IMR-90 (cell line): ENCODE data around the gene PPA2. TPM values are rescaled to one million over a fixed set of nuclear protein-coding genes. Genes with fewer than 3 reads are reported as not detected.

Experiments used
- ATAC-seq: fragments of 200-7000 bp; cut with Tn5 transposase; 2 replicates; pipeline ENCODE4 v1.9.1; 2020; ENCODE audit warnings: low read depth, mild to moderate bottlenecking, moderate library complexity
- BruUV-seq: library from RNA; stranded (reverse); fragments of 400-500 nt; replicated peaks from 2 replicates; lab custom pipeline; 2021; lab: Mats Ljungman, UMichigan
- CTCF ChIA-PET: fragments of 300-600 bp; formaldehyde crosslinking; extraction: SDS; loops from one replicate; lab custom pipeline; 2021; ENCODE audit warnings: antibody characterized with exemption; lab: Yijun Ruan, JAX
- POLR2A ChIA-PET: fragments of 300-600 bp; sonication (Branson Sonifier 250); formaldehyde crosslinking; loops from one replicate; lab custom pipeline; 2022; ENCODE audit warnings: antibody characterized with exemption; ENCODE audit not compliant: unreplicated experiment; lab: Charles Lee
- DNase-seq: peaks from one replicate; pipeline ENCODE4 v3.0.0; 2013
- H2AFZ ChIP-seq: replicated peaks from 2 replicates; pipeline ENCODE3; 2013; ENCODE audit warnings: low read length, mild to moderate bottlenecking; ENCODE audit not compliant: poor library complexity
- H2AK5ac ChIP-seq: 2 replicates; pipeline ENCODE4 v1.6.1; 2013; ENCODE audit warnings: low read depth, low read length, inconsistent platforms
- H2AK9ac ChIP-seq: replicated peaks from 2 replicates; pipeline ENCODE3; 2013; ENCODE audit warnings: mild to moderate bottlenecking, low read depth, low read length, moderate library complexity; ENCODE audit not compliant: poor library complexity
- H2BK120ac ChIP-seq: 2 replicates; pipeline ENCODE4 v1.6.1; 2013; ENCODE audit warnings: low read depth, low read length, inconsistent platforms
- H2BK15ac ChIP-seq: 3 replicates; pipeline ENCODE4 v1.6.1; 2013; ENCODE audit warnings: low read depth, low read length, inconsistent platforms
- H2BK20ac ChIP-seq: 2 replicates; pipeline ENCODE4 v1.6.1; 2013; ENCODE audit warnings: low read depth, mild to moderate bottlenecking, inconsistent platforms, low read length, moderate library complexity
- H2BK5ac ChIP-seq: 2 replicates; pipeline ENCODE4 v1.6.1; 2013; ENCODE audit warnings: mild to moderate bottlenecking, low read depth, low read length, inconsistent platforms; ENCODE audit not compliant: poor library complexity, severe bottlenecking
- H3K14ac ChIP-seq: replicated peaks from 2 replicates; pipeline ENCODE4 v1.6.1; 2013; ENCODE audit warnings: low read depth, low read length, inconsistent platforms
- H3K18ac ChIP-seq: 2 replicates; pipeline ENCODE4 v1.6.1; 2013; ENCODE audit warnings: low read depth, low read length, control low read depth
- H3K23ac ChIP-seq: 2 replicates; pipeline ENCODE4 v1.6.1; 2013; ENCODE audit warnings: low read depth, low read length, inconsistent platforms
- H3K27ac ChIP-seq: 2 replicates; pipeline ENCODE4 v1.5.1; 2013; ENCODE audit warnings: mild to moderate bottlenecking, control low read depth, low read length; ENCODE audit not compliant: insufficient read depth
- H3K27me3 ChIP-seq: 2 replicates; pipeline ENCODE4 v1.6.1; 2013; ENCODE audit warnings: low read length; ENCODE audit not compliant: control insufficient read depth, insufficient read depth
- H3K36me3 ChIP-seq: 2 replicates; pipeline ENCODE4 v1.6.1; 2013; ENCODE audit warnings: low read length, mixed read lengths; ENCODE audit not compliant: control insufficient read depth, insufficient read depth
- H3K4ac ChIP-seq: 2 replicates; pipeline ENCODE4 v1.6.1; 2013; ENCODE audit warnings: low read depth, low read length, inconsistent platforms
- H3K4me1 ChIP-seq: 2 replicates; pipeline ENCODE4 v1.6.1; 2013; ENCODE audit warnings: low read length, mixed read lengths; ENCODE audit not compliant: control insufficient read depth, insufficient read depth
- H3K4me2 ChIP-seq: 2 replicates; pipeline ENCODE4 v1.6.1; 2013; ENCODE audit warnings: low read depth, mild to moderate bottlenecking, control low read depth, low read length, moderate library complexity
- H3K4me3 ChIP-seq: 2 replicates; pipeline ENCODE4 v1.5.1; 2013; ENCODE audit warnings: low read depth, mild to moderate bottlenecking, control low read depth, low read length, moderate library complexity; ENCODE audit not compliant: insufficient read depth
- H3K56ac ChIP-seq: 2 replicates; pipeline ENCODE4 v1.6.1; 2013; ENCODE audit warnings: low read length, inconsistent platforms; ENCODE audit not compliant: insufficient read depth; ENCODE audit errors: extremely low read depth
- H3K79me1 ChIP-seq, 2 experiments: 2 replicates each; pipeline ENCODE4 v1.6.1; 2013; ENCODE audit warnings: low read length in 2 of 2, inconsistent platforms in 1 of 2, low read depth in 1 of 2
- H3K9ac ChIP-seq: 2 replicates; pipeline ENCODE4 v1.6.1; 2013; ENCODE audit warnings: low read depth, low read length, control low read depth
- H3K9me1 ChIP-seq: 2 replicates; pipeline ENCODE4 v1.6.1; 2013; ENCODE audit warnings: low read length, inconsistent platforms; ENCODE audit not compliant: insufficient read depth
- H3K9me3 ChIP-seq: 2 replicates; pipeline ENCODE4 v1.6.1; 2013; ENCODE audit warnings: low read length; ENCODE audit not compliant: control insufficient read depth, insufficient read depth
- H4K20me1 ChIP-seq: 2 replicates; pipeline ENCODE4 v1.6.1; 2013; ENCODE audit warnings: low read length, inconsistent platforms; ENCODE audit not compliant: insufficient read depth
- H4K5ac ChIP-seq: 2 replicates; pipeline ENCODE4 v1.6.1; 2013; ENCODE audit warnings: mild to moderate bottlenecking, low read depth, low read length, control low read depth
- H4K8ac ChIP-seq, 2 experiments: 2 replicates each; pipeline ENCODE4 v1.6.1; 2013; ENCODE audit warnings: low read depth in 2 of 2, low read length in 2 of 2, control low read depth in 1 of 2, inconsistent platforms in 1 of 2
- H4K91ac ChIP-seq: 2 replicates; pipeline ENCODE4 v1.6.1; 2013; ENCODE audit warnings: low read depth, low read length, inconsistent platforms; ENCODE audit not compliant: insufficient read depth
- BHLHE40 ChIP-seq: fragments of 150-350 bp; IDR thresholded peaks from 2 replicates; pipeline ENCODE4 v1.6.1; 2016; ENCODE audit warnings: mild to moderate bottlenecking, low read depth, low read length
- CHD1 ChIP-seq: IDR thresholded peaks from 2 replicates; pipeline ENCODE4 v1.6.1; 2012; ENCODE audit warnings: low read depth, low read length, improper control_type of control experiment
- FOS ChIP-seq: fragments of 150-350 bp; IDR thresholded peaks from 2 replicates; pipeline ENCODE4 v1.6.1; 2016; ENCODE audit warnings: low read depth, low read length
- MAFK ChIP-seq: IDR thresholded peaks from 2 replicates; pipeline ENCODE4 v1.6.1; 2012; ENCODE audit warnings: low read depth, low read length, improper control_type of control experiment
- MAZ ChIP-seq: IDR thresholded peaks from 2 replicates; pipeline ENCODE4 v1.6.1; 2012; ENCODE audit warnings: low read depth, mild to moderate bottlenecking, low read length, improper control_type of control experiment, moderate library complexity, borderline replicate concordance
- NFE2L2 ChIP-seq: fragments of 150-350 bp; IDR thresholded peaks from 2 replicates; pipeline ENCODE4 v1.6.1; 2016; ENCODE audit warnings: low read depth, mild to moderate bottlenecking, low read length
- RAD21 ChIP-seq: IDR thresholded peaks from 2 replicates; pipeline ENCODE4 v1.6.1; 2012; ENCODE audit warnings: low read length, improper control_type of control experiment
- RCOR1 ChIP-seq: IDR thresholded peaks from 2 replicates; pipeline ENCODE4 v1.6.1; 2012; ENCODE audit warnings: mild to moderate bottlenecking, low read length, improper control_type of control experiment; ENCODE audit not compliant: insufficient replicate concordance
- RFX5 ChIP-seq: IDR thresholded peaks from 2 replicates; pipeline ENCODE4 v1.8.0; 2012; ENCODE audit warnings: low read depth, mild to moderate bottlenecking, low read length, moderate library complexity
- SMC3 ChIP-seq: fragments of 150-350 bp; IDR thresholded peaks from 2 replicates; pipeline ENCODE4 v1.6.1; 2016; ENCODE audit warnings: low read depth, mild to moderate bottlenecking, antibody characterized with exemption, low read length, moderate library complexity
- WGBS, 2 experiments: methylation state at CpG; one replicate each; pipeline versions ENCODE4 v1.1.5 to v1.1.7; 2013; ENCODE audit warnings: missing lambda C conversion rate in 2 of 2; ENCODE audit not compliant: insufficient read length in 1 of 2; ENCODE audit errors: extremely low coverage in 2 of 2; 5-methylcytosine and 5-hydroxymethylcytosine counted together
- dilution Hi-C: fragments of 300-500 bp; cut with HindIII; formaldehyde crosslinking; loops from one replicate; pipeline ENCODE4 v1.14.3; 2018; ENCODE audit warnings: low sequenced_read_pairs; ENCODE audit not compliant: unreplicated experiment
- in situ Hi-C: fragments of 300-500 bp; cut with MboI; formaldehyde crosslinking; loops from 3 replicates; pipeline ENCODE4 v1.14.3; 2019; ENCODE audit warnings: low sequenced_read_pairs, inconsistent platforms, mixed read lengths
- intact Hi-C: fragments of 100-400 bp; cut with micrococcal nuclease; formaldehyde crosslinking; loops from 2 replicates; pipeline ENCODE4 v1.10.0; 2022
- polyA plus RNA-seq, 3 experiments: library from polyadenylated mRNA; depleted of rRNA; stranded (reverse); fragments of >200 nt; gene quantifications; 2 replicates each; pipeline ENCODE4 v1.2.3, GENCODE V29; 2012; ENCODE audit warnings: low replicate concordance in 1 of 3
- total RNA-seq: library from RNA; depleted of rRNA; stranded (reverse); fragments of >200 nt; gene quantifications from 2 replicates; pipeline ENCODE4 v1.2.3, GENCODE V29; 2012
- TF ChIP-seq, protein P1 (sequence below): fragments of 150-350 bp; IDR thresholded peaks from 2 replicates; pipeline ENCODE4 v1.6.1; 2016; ENCODE audit warnings: low read depth, mild to moderate bottlenecking, low read length, moderate library complexity, borderline replicate concordance
- TF ChIP-seq, protein P2 (sequence below): conservative IDR thresholded peaks from 2 replicates; pipeline ENCODE4 v1.5.1; 2012; ENCODE audit warnings: mild to moderate bottlenecking, low read depth, low read length, improper control_type of control experiment

The PPA2 gene
- total and polyA plus RNA-seq, 2 of the 4 experiments (the other 2 are of a cell fraction) = 43.1 to 52.5 TPM

DNA sequence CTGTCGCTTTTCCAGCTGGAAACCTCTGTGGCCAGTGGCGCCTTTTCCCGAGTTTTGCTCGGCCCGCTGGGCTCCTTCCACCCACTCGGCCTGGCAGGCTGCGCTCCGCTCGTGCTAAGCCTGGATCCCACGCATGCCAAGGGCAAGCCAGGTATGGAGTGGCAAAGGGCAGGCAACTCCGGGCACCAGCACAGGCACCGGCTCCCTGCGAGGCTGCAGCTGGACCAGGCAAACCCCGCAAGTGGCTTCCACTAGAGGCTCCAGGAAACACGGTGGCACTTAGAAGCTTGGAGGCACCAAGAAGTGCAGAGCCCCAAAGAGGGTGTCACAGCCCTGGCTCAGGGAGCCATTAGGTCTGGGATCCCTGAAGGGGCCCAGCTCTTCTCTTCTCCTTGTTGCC is 59.5 kb downstream of the PPA2 start:
- Histone ChIP-seq H3K23ac (no peak overlapping the region), H2BK120ac (no peak overlapping the region), H3K79me1 (no peaks in the 10 kb centered on the region), H2BK20ac (no peak overlapping the region), H3K4me3 (no peak overlapping the region), H4K91ac (no peak overlapping the region), H2AK9ac (no peak overlapping the region), H3K4me2 (no peak overlapping the region), H4K8ac (no peak overlapping the region), H3K4ac (no peak overlapping the region), H3K9ac (no peak overlapping the region), H4K20me1 (no peaks in the 10 kb centered on the region), H3K56ac (no peak overlapping the region), H2AFZ (no peak overlapping the region), H3K27ac (no peak overlapping the region), H3K18ac (no peak overlapping the region), H2BK5ac (no peak overlapping the region), H4K5ac (no peak overlapping the region), H3K4me1 (no peaks in the 10 kb centered on the region), H3K9me1 (peaks cover 2% of the 10 kb centered on the region; the same call in 1 of the 2 replicates), H2BK15ac (no peak overlapping the region), H3K9me3 (no peaks in the 10 kb centered on the region), H2AK5ac (no peak overlapping the region), H3K36me3 (peaks cover 8% of the 10 kb centered on the region; the same call in 1 of the 2 replicates), H3K14ac (no peak overlapping the region), H3K27me3 (no peaks in the 10 kb centered on the region)
- ATAC-seq (no peak), DNase-seq (no peak)
- dilution Hi-C loops = no loop called here
- no TSS peak for BruUV-seq
- 87% methylated on average over 15 of the region's 15 CpGs; no CpG with 5 or more reads in 1 of the 2 experiments for WGBS, 2 experiments
- CTCF ChIA-PET = no interaction called here
- in situ Hi-C loops = no loop called here
- TF ChIP-seq MAZ = no peak
- TF ChIP-seq SMC3 = no peak
- TF ChIP-seq NFE2L2 = no peak
- no peak for TF ChIP-seq RFX5
- TF ChIP-seq FOS = no peak
- no peak for TF ChIP-seq BHLHE40
- TF ChIP-seq, protein P1, sequence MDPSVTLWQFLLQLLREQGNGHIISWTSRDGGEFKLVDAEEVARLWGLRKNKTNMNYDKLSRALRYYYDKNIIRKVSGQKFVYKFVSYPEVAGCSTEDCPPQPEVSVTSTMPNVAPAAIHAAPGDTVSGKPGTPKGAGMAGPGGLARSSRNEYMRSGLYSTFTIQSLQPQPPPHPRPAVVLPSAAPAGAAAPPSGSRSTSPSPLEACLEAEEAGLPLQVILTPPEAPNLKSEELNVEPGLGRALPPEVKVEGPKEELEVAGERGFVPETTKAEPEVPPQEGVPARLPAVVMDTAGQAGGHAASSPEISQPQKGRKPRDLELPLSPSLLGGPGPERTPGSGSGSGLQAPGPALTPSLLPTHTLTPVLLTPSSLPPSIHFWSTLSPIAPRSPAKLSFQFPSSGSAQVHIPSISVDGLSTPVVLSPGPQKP = no peak
- TF ChIP-seq, protein P2, sequence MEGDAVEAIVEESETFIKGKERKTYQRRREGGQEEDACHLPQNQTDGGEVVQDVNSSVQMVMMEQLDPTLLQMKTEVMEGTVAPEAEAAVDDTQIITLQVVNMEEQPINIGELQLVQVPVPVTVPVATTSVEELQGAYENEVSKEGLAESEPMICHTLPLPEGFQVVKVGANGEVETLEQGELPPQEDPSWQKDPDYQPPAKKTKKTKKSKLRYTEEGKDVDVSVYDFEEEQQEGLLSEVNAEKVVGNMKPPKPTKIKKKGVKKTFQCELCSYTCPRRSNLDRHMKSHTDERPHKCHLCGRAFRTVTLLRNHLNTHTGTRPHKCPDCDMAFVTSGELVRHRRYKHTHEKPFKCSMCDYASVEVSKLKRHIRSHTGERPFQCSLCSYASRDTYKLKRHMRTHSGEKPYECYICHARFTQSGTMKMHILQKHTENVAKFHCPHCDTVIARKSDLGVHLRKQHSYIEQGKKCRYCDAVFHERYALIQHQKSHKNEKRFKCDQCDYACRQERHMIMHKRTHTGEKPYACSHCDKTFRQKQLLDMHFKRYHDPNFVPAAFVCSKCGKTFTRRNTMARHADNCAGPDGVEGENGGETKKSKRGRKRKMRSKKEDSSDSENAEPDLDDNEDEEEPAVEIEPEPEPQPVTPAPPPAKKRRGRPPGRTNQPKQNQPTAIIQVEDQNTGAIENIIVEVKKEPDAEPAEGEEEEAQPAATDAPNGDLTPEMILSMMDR = no peak
- no peak for TF ChIP-seq RCOR1
- TF ChIP-seq RAD21 = no peak
- TF ChIP-seq MAFK = no peak
- TF ChIP-seq CHD1 = no peak
- POLR2A ChIA-PET = no interaction called here
- intact Hi-C loops = no loop called here
